Measurements from ENCODE around the gene COL5A3.
A peak's percentile ranks its signal among the peaks of the same experiment; 100 is the strongest.

COL5A3 gene

GRCh38 chr19:10010939-10011338 lies 635 bp upstream of the COL5A3 start:
- DNase-seq (ENCODE audit: low spot score): no peak

- no peak for DNase-seq (ENCODE audit: low spot score)
These were observed 535 bp downstream of the COL5A3 start for GRCh38 chr19:10009714-10010224.

GRCh38 chr19:10008184-10008765 lies 2.0 kb downstream of the COL5A3 start:
- no peak for DNase-seq (ENCODE audit: low spot score)

GRCh38 chr19:10007371-10008183 lies 2.7 kb downstream of the COL5A3 start:
- DNase-seq (ENCODE audit: low spot score): no peak

- no peak for DNase-seq (ENCODE audit: low spot score)
These were observed 3.5 kb downstream of the COL5A3 start for GRCh38 chr19:10006752-10007323.

- no peak for DNase-seq (ENCODE audit: low spot score)
These were observed 4.0 kb downstream of the COL5A3 start for GRCh38 chr19:10006335-10006708.

GRCh38 chr19:10005632-10006334 lies 4.5 kb downstream of the COL5A3 start:
- no peak for DNase-seq (ENCODE audit: low spot score)

GRCh38 chr19:10004617-10005016 lies 5.7 kb downstream of the COL5A3 start:
- no peak for DNase-seq (ENCODE audit: low spot score)

- no peak for DNase-seq (ENCODE audit: low spot score)
These were observed 7.0 kb downstream of the COL5A3 start for GRCh38 chr19:10003271-10003670.

- DNase-seq (ENCODE audit: low spot score): no peak
These were observed 8.4 kb downstream of the COL5A3 start for GRCh38 chr19:10001899-10002298.

GRCh38 chr19:10000171-10000826 lies 10.0 kb downstream of the COL5A3 start:
- peak; percentile 62 for DNase-seq (ENCODE audit: low spot score)

GRCh38 chr19:9996541-9996940 lies 13.8 kb downstream of the COL5A3 start:
- no peak for DNase-seq (ENCODE audit: low spot score)

GRCh38 chr19:9995999-9996398 lies 14.3 kb downstream of the COL5A3 start:
- no peak for DNase-seq (ENCODE audit: low spot score)

- DNase-seq (ENCODE audit: low spot score): no peak
These were observed 15.2 kb downstream of the COL5A3 start for GRCh38 chr19:9995084-9995483.

GRCh38 chr19:9991425-9992191 lies 18.7 kb downstream of the COL5A3 start:
- no peak for DNase-seq (ENCODE audit: low spot score)

GRCh38 chr19:9989504-9989903 lies 20.8 kb downstream of the COL5A3 start:
- no peak for DNase-seq (ENCODE audit: low spot score)

- DNase-seq (ENCODE audit: low spot score): no peak
These were observed 23.5 kb downstream of the COL5A3 start for GRCh38 chr19:9986787-9987281.

GRCh38 chr19:9981406-9982260 lies 28.7 kb downstream of the COL5A3 start:
- no peak for DNase-seq (ENCODE audit: low spot score)

- DNase-seq (ENCODE audit: low spot score): no peak
These were observed 38.2 kb downstream of the COL5A3 start for GRCh38 chr19:9972103-9972502.

All from kidney capillary endothelial cell (primary cell).